Measurements from ENCODE around the gene EIF3I. TPM values are rescaled to one million over a fixed set of nuclear protein-coding genes. Genes with fewer than 3 reads are reported as not detected.

Gene EIF3I
- polyA plus RNA-seq, 1 of the 3 experiments (the other 2 are of a cell fraction), result 479 TPM

GRCh38 chr1:32273391-32274208, 51.4 kb downstream of the EIF3I start:
- H3K9me3 ChIP-seq, result no peaks in the 10 kb centered on the region
- 51% methylated on average over 10 of the region's 10 CpGs for WGBS (ENCODE audit: low lambda C conversion rate)
- no peak for TF ChIP-seq EZH2phosphoT487 (IDR thresholded peaks at IDR 0.05; ENCODE audit: borderline replicate concordance, low read depth)
- TF ChIP-seq NFIC (IDR thresholded peaks at IDR 0.05; ENCODE audit: borderline replicate concordance), result no peak
- no peak for TF ChIP-seq RCOR1 (IDR thresholded peaks at IDR 0.05; ENCODE audit: low read length)
- no peak for TF ChIP-seq RXRA (IDR thresholded peaks at IDR 0.05; ENCODE audit: borderline replicate concordance, low read depth)
- TF ChIP-seq SMC3 (IDR thresholded peaks at IDR 0.05; ENCODE audit: low read depth, low read length), result no peak
- TF ChIP-seq JUND (IDR thresholded peaks at IDR 0.05), result no peak
- no peak for TF ChIP-seq MXI1 (IDR thresholded peaks at IDR 0.05; ENCODE audit: low read depth, low read length)
- no peak for TF ChIP-seq USF1 (IDR thresholded peaks at IDR 0.05; ENCODE audit: borderline replicate concordance, low read depth)
- no peak for TF ChIP-seq TEAD4 (IDR thresholded peaks at IDR 0.05; ENCODE audit: borderline replicate concordance, insufficient read depth)
- TF ChIP-seq MAX (IDR thresholded peaks at IDR 0.05; ENCODE audit: low read depth), result no peak
- TF ChIP-seq USF2 (IDR thresholded peaks at IDR 0.05; ENCODE audit: borderline replicate concordance, low read depth, low read length), result no peak
- no peak for TF ChIP-seq RFX5 (IDR thresholded peaks at IDR 0.05; ENCODE audit: low read length)
- TF ChIP-seq MEF2A (IDR thresholded peaks at IDR 0.05; ENCODE audit: borderline replicate concordance, low read depth), result no peak
- TF ChIP-seq REST (IDR thresholded peaks at IDR 0.05; ENCODE audit: low read depth, low read length), result no peak
- no peak for TF ChIP-seq ELF1 (IDR thresholded peaks at IDR 0.05)
- no peak for TF ChIP-seq EP300 (IDR thresholded peaks at IDR 0.05; ENCODE audit: borderline replicate concordance in 1 of 2, low read depth in 1 of 2, low read length in 1 of 2)
- TF ChIP-seq GATA2 (CRISPR knock-in tag; IDR thresholded peaks at IDR 0.05), result no peak
- TF ChIP-seq ZBTB33 (IDR thresholded peaks at IDR 0.05; ENCODE audit: borderline replicate concordance, low read depth), result no peak
- TF ChIP-seq GABPA (IDR thresholded peaks at IDR 0.05; ENCODE audit: low read depth), result no peak
- no peaks in the 10 kb centered on the region for H3F3A ChIP-seq (replicated peaks; ENCODE audit: insufficient read depth)
- ChIA-PET POLR2A (interaction anchor here (1.0 kb wide), 1 partner anchor 60 kb away, joined by 3 read pairs; no protein-coding TSS in a partner anchor), CTCF (interaction anchor here (0.9 kb wide), 2 partner anchors 19 to 25 kb away, joined by 3 read pairs; no protein-coding TSS in a partner anchor)
- H2AFZ ChIP-seq (ENCODE audit: low read depth), result no peak overlapping the region
- DNase-seq, result no peak
- no peak overlapping the region for H3K27ac ChIP-seq (ENCODE audit: low read depth in 2 of 2, low read length in 1 of 2)
- H4K20me1 ChIP-seq (ENCODE audit: insufficient read depth), result no peaks in the 10 kb centered on the region
- H3K4me2 ChIP-seq, result no peak overlapping the region
- no peaks in the 10 kb centered on the region for H3K27me3 ChIP-seq (ENCODE audit: insufficient read depth)
- H3K79me2 ChIP-seq (ENCODE audit: insufficient read depth), result no peaks in the 10 kb centered on the region
- H3K9ac ChIP-seq, result no peak overlapping the region
- H3K9me2 ChIP-seq, result no peaks in the 10 kb centered on the region
- peaks cover 0 to 2% of the 10 kb centered on the region in 2 experiments; a peak in 1 of 4 replicates for H3K4me1 ChIP-seq (ENCODE audit: control insufficient read depth in 1 of 2, insufficient read depth in 2 of 2, low read depth in 1 of 2, low read length in 1 of 2)
- H3K36me3 ChIP-seq (replicated peaks in 1 of 2; ENCODE audit: control insufficient read depth in 1 of 2, insufficient read depth in 2 of 2, low read length in 1 of 2), result no peaks in the 10 kb centered on the region
- H3K4me3 ChIP-seq (ENCODE audit: low read depth in 2 of 2, low read length in 1 of 2), result no peak overlapping the region

Measured in SK-N-SH (cell line).